Activated naive CD4-positive, alpha-beta T cell treated with anti-CD3 and anti-CD28 coated beads, Interleukin-2, amount 50 U/mL, for 72 hours (primary cell): ENCODE results near the gene RHBDL1. TPM values are rescaled to one million over a fixed set of nuclear protein-coding genes. Genes with fewer than 3 reads are reported as not detected.

ENCODE experiments used
- ATAC-seq, 2 donors: fragments of 150-1000 bp; cut with Tn5 transposase; 2 replicates each; pipeline ENCODE4 v1.10.0; 2021; ENCODE audit warnings: mild to moderate bottlenecking in 2 of 2, moderate library complexity in 2 of 2
- DNase-seq, 2 donors: peaks; one replicate each; pipeline ENCODE4 v3.0.0; 2021 to 2022; ENCODE audit warnings: low spot score in 2 of 2
- H3K27ac Mint-ChIP-seq, 2 donors: one replicate each; pipeline ENCODE4 v1.8.0; 2022; ENCODE audit warnings: mild to moderate bottlenecking in 2 of 2, mixed read lengths in 2 of 2
- H3K36me3 Mint-ChIP-seq, 2 donors: one replicate each; pipeline ENCODE4 v1.8.0; 2022; ENCODE audit warnings: mixed read lengths in 2 of 2
- H3K9me3 Mint-ChIP-seq, 2 donors: one replicate each; pipeline ENCODE4 v1.8.0; 2022; ENCODE audit warnings: mixed read lengths in 2 of 2
- total RNA-seq, 2 donors: library from RNA; stranded (reverse); gene quantifications; one replicate each; pipeline ENCODE4 v1.2.3, GENCODE V29; 2022

Gene RHBDL1
- total RNA-seq, 2 donors from 2014 or later = 1.3 to 4.6 TPM

- peak; percentile 87 to 97 for DNase-seq
These were observed 39.3 kb downstream of the RHBDL1 start, which contains the start of gene METRN for GRCh38 chr16:714558-715476. METRN (plus strand) TSS chr16:715118; CDS start chr16:715290, 172 bp downstream.

GRCh38 chr16:715477-716199 is 40.2 kb downstream of the RHBDL1 start:
- peak; percentile 10 to 22 for ATAC-seq
- Mint-ChIP-seq H3K27ac (no peak overlapping the region), H3K36me3 (no peaks in the 10 kb centered on the region), H3K9me3 (no peaks in the 10 kb centered on the region)
- DNase-seq = no peak

More at GRCh38 chr16:714558-715476, 39.3 kb downstream of the RHBDL1 start, which contains the start of gene METRN:
- peak; percentile 87 to 90 for ATAC-seq
- Mint-ChIP-seq H3K27ac (no peak within 1 kb of the TSS), H3K36me3 (no peaks in the 10 kb centered on the region), H3K9me3 (no peaks in the 10 kb centered on the region)

DNA sequence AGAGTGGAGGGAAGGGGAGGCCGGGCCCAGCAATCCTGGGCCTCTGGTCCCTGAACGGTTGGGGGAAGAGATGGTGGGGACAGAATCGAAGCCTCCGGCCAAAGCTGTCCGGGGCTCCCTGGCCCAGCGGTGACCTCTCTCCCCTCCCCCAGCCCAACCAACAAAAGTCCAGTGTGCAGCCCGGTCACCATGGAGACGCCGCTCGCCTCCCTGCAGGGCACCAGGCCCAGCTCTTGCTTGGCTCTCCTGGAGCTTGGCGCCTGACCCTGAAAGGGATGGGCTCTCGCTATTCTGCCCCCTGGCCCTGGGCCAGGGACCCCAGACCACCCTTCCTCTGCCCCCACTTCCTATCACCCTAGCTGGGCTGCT is 40.7 kb downstream of the RHBDL1 start:
- no peak overlapping the region for H3K27ac Mint-ChIP-seq
- no peak for DNase-seq
- H3K36me3 Mint-ChIP-seq = no peaks in the 10 kb centered on the region
- no peak for ATAC-seq
- no peaks in the 10 kb centered on the region for H3K9me3 Mint-ChIP-seq

DNA sequence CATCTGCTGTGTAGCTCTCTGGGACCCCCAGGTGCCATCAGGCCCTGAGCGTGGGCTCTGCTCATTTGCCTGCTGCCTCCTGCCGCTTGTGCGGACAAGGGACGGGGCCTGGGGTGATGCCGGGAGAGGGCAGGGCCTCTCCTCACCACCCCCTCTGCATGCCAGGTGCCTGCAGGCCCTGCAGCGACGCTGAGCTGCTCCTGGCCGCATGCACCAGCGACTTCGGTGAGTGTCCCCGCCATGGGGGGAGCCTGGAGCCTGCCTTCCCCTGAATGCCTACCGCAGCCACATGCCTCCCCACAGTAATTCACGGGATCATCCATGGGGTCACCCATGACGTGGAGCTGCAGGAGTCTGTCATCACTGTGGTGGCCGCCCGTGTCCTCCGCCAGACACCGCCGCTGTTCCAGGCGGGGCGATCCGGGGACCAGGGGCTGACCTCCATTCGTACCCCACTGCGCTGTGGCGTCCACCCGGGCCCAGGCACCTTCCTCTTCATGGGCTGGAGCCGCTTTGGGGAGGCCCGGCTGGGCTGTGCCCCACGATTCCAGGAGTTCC is 41.4 kb downstream of the RHBDL1 start:
- Mint-ChIP-seq H3K27ac (no peak overlapping the region), H3K9me3 (no peaks in the 10 kb centered on the region), H3K36me3 (no peaks in the 10 kb centered on the region)
- DNase-seq (no peak), ATAC-seq (no peak)

GRCh38 chr16:717450-718245 is 42.2 kb downstream of the RHBDL1 start:
- no peaks in the 10 kb centered on the region for H3K36me3 Mint-ChIP-seq
- no peak for DNase-seq

GRCh38 chr16:718389-718788 is 42.9 kb downstream of the RHBDL1 start:
- Mint-ChIP-seq H3K36me3 (no peaks in the 10 kb centered on the region), H3K9me3 (no peaks in the 10 kb centered on the region), H3K27ac (no peak overlapping the region)
- no peak for ATAC-seq
- no peak for DNase-seq

More at GRCh38 chr16:717450-718245, 42.2 kb downstream of the RHBDL1 start:
- H3K9me3 Mint-ChIP-seq = no peaks in the 10 kb centered on the region
- no peak for ATAC-seq
- H3K27ac Mint-ChIP-seq = no peak overlapping the region

- H3K9me3 Mint-ChIP-seq = no peaks in the 10 kb centered on the region
- H3K36me3 Mint-ChIP-seq = no peaks in the 10 kb centered on the region
These were observed 43.5 kb downstream of the RHBDL1 start for GRCh38 chr16:718922-719321.

DNA sequence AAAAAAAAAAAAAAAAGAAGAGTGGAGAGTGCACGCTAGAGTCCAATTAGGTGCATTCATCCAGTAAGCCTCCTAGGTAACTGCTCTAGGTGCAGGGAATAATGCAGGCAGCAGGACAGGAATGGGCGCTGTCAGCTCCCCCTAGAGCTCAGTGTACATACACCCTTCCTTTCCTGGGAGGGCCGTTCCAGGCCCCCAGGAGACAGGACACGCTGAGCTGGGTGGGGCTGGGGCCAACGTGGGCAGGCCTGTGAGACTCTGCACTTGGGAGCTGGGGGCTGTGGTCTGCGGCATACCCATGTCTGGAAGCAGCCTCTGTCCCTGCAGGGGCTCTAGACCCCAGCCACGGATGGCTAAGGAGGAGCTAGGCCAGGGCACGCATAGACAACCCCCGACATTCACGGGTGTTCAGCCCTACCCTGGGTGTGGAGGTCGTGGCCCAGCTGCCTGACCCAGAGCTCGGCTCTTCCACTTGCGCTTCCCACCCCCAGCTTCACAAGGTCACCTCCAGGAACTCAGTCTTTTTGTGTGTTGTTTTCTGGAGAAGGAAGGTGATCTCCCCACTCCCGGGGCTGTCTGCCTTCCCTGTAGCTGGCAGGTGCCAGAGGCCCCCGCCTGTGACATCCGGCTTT is 44.5 kb downstream of the RHBDL1 start:
- no peaks in the 10 kb centered on the region for H3K36me3 Mint-ChIP-seq
- peak; percentile 7 to 10 for ATAC-seq
- H3K9me3 Mint-ChIP-seq = no peaks in the 10 kb centered on the region
- DNase-seq = no peak
- peak overlapping the region; percentile 75 to 78 for H3K27ac Mint-ChIP-seq

More at GRCh38 chr16:718922-719321, 43.5 kb downstream of the RHBDL1 start:
- peak overlapping the region in 1 of 2 donors; percentile 38 for H3K27ac Mint-ChIP-seq
- DNase-seq = no peak
- ATAC-seq = no peak

- Mint-ChIP-seq H3K9me3 (no peaks in the 10 kb centered on the region), H3K36me3 (no peaks in the 10 kb centered on the region), H3K27ac (peak overlapping the region; percentile 75 to 78)
- DNase-seq (peak in 1 of 2 donors; percentile 54), ATAC-seq (peak; percentile 54 to 62)
These were observed 45.0 kb downstream of the RHBDL1 start for GRCh38 chr16:720447-720989.

DNA sequence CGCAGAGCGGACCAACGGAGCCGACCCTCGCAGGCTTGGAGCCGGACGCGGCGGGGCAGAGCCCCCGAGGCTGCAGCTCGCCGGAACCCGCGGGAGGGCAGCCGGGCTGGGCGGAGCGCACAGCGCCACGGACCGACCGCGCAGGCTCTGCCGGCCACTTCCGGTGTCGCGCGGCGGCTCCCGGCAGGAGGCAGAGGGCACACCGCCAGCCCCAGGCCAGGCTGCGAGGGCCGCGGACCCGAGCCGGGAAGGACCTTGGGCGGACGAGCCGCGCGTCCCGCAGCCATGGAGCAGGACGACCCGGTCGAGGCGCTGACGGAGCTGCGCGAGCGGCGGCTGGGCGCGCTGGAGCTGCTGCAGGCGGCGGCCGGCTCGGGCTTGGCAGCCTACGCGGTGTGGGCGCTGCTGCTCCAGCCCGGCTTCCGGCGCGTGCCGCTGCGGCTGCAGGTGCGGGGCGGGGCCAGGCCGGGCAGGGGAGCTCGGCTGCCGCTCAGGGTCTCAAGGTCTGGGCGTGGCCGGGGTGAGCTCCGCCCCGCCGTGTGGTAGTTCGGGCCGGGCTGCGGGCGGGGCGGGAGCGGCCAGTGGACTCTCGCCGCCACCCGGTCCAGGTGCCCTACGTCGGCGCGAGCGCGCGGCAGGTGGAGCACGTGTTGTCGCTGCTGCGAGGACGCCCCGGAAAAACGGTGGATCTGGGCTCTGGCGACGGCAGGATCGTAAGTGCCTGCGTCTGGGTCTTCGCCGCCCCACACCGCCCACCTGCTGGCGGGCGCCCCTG is 45.7 kb downstream of the RHBDL1 start, which contains the start of gene ANTKMT:
TSS of gene ANTKMT (plus strand) at position 157 of the 775 bp plus-strand sequence. CDS start at position 286, 129 bp downstream.
- ATAC-seq = peak; percentile 75 to 80
- H3K27ac Mint-ChIP-seq = peak within 1 kb of the TSS; percentile 75 to 78

GRCh38 chr16:721765-722540 is 46.5 kb downstream of the RHBDL1 start:
- H3K9me3 Mint-ChIP-seq = no peaks in the 10 kb centered on the region
- DNase-seq = no peak
- H3K27ac Mint-ChIP-seq = no peak overlapping the region
- H3K36me3 Mint-ChIP-seq = no peaks in the 10 kb centered on the region
- ATAC-seq = peak in 1 of 2 donors; percentile 1

More for the DNA sequence above, 45.7 kb downstream of the RHBDL1 start, which contains the start of gene ANTKMT:
- peak; percentile 79 to 88 for DNase-seq
- Mint-ChIP-seq H3K9me3 (no peaks in the 10 kb centered on the region), H3K36me3 (no peaks in the 10 kb centered on the region)

DNA sequence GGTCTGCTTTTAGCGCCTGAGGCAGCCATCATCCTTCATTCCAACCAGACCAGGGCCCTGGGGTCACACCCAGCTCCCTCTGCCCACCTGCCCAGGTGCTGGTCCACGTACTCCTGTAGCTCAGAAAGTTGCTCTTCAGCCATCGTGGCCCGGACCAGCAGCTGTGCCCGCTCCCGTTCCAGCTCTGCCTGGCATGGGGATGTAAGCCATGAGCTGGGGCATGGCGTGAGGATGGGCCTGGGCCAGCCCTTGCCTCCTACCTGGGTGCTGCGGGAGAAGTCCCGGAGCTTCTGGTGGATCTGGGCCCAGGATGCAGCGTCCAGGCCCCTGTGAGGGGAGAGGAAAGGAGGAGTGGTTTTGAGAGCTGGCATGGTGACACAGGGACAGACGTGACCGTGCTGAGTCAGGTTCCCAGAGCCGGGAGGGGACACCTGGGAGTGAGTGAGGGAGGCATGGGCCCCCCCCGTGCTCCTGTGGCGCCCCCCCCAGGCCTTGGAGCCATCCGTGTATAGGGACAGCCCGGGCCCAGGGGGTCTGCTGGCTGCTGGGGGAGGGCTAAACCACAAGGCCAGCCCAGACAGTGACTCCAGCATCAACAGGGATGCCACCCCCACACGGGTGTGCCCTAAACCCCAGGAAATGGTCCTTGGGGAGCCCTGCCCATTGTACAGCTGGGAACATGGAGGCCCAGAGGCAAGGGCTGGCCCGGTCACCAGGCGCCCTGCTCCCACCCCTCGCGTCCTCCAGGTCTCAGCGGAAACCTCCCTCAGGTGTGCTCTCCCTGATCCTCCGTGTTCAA is 47.6 kb downstream of the RHBDL1 start:
- Mint-ChIP-seq H3K9me3 (no peaks in the 10 kb centered on the region), H3K27ac (no peak overlapping the region), H3K36me3 (no peaks in the 10 kb centered on the region)
- no peak for DNase-seq
- ATAC-seq = no peak

GRCh38 chr16:723695-724094 is 48.2 kb downstream of the RHBDL1 start:
- H3K36me3 Mint-ChIP-seq = no peaks in the 10 kb centered on the region
- no peak overlapping the region for H3K27ac Mint-ChIP-seq
- DNase-seq = no peak
- H3K9me3 Mint-ChIP-seq = no peaks in the 10 kb centered on the region
- ATAC-seq = no peak
